Fibroblast of skin of back (primary cell): ENCODE results near the gene TSEN15.
"Not testable (repeated sequence)": the region's sequence is repeated elsewhere in the genome, so short reads cannot be mapped to it uniquely, and the experiment has no call there.

ENCODE experiments used
- DNase-seq: peaks from one replicate; pipeline ENCODE4 v3.0.0-alpha.2; 2013

The TSEN15 gene

GRCh38 chr1:184031409-184032107 is 20.0 kb upstream of the TSEN15 start:
- DNase-seq = no peak

GRCh38 chr1:184032306-184032929 is 19.1 kb upstream of the TSEN15 start:
- DNase-seq = no peak

GRCh38 chr1:184032930-184033418 is 18.6 kb upstream of the TSEN15 start:
- DNase-seq = no peak

GRCh38 chr1:184033711-184034167 is 17.8 kb upstream of the TSEN15 start:
- peak; percentile 38 for DNase-seq

- DNase-seq = no peak
These were observed 16.7 kb upstream of the TSEN15 start for GRCh38 chr1:184034761-184035379.

- DNase-seq = no peak
These were observed 15.6 kb upstream of the TSEN15 start for GRCh38 chr1:184035719-184036516.

GRCh38 chr1:184036517-184036949 is 15.0 kb upstream of the TSEN15 start:
- DNase-seq = peak; percentile 39

GRCh38 chr1:184037849-184038591 is 13.5 kb upstream of the TSEN15 start:
- no peak for DNase-seq

- no peak for DNase-seq
These were observed 12.4 kb upstream of the TSEN15 start for GRCh38 chr1:184039126-184039525.

- no peak for DNase-seq
These were observed 9.8 kb upstream of the TSEN15 start for GRCh38 chr1:184041731-184042130.

GRCh38 chr1:184043315-184043714 is 8.2 kb upstream of the TSEN15 start:
- DNase-seq = not testable (repeated sequence)

GRCh38 chr1:184044603-184045376 is 6.7 kb upstream of the TSEN15 start:
- no peak for DNase-seq

- not testable (repeated sequence) for DNase-seq
These were observed 4.0 kb upstream of the TSEN15 start for GRCh38 chr1:184047541-184047940.

GRCh38 chr1:184048561-184049240 is 2.8 kb upstream of the TSEN15 start:
- DNase-seq = no peak

GRCh38 chr1:184049291-184049690 is 2.2 kb upstream of the TSEN15 start:
- no peak for DNase-seq

GRCh38 chr1:184049836-184050468 is 1.6 kb upstream of the TSEN15 start:
- no peak for DNase-seq

- DNase-seq = peak; percentile 34
These were observed 894 bp upstream of the TSEN15 start for GRCh38 chr1:184050636-184051035.

GRCh38 chr1:184051138-184051484 is 419 bp upstream of the TSEN15 start:
- no peak for DNase-seq

- DNase-seq = no peak
These were observed 647 bp downstream of the TSEN15 start for GRCh38 chr1:184052194-184052559.

GRCh38 chr1:184052750-184053149 is 1.2 kb downstream of the TSEN15 start:
- no peak for DNase-seq
